GM10266 (cell line): ENCODE measurements around the gene ATF7IP2.

ENCODE experiments used
- DNase-seq: peaks from one replicate; pipeline ENCODE4 v3.0.0; 2012; ENCODE audit errors: extremely low spot score
- TF ChIP-seq, protein P1 (sequence below): IDR thresholded peaks from 2 replicates; pipeline ENCODE4 v1.5.1; 2012; ENCODE audit warnings: mild to moderate bottlenecking, low read depth; ENCODE audit not compliant: control insufficient read depth, insufficient read depth; ENCODE audit errors: missing control alignments

ATF7IP2 gene

DNA sequence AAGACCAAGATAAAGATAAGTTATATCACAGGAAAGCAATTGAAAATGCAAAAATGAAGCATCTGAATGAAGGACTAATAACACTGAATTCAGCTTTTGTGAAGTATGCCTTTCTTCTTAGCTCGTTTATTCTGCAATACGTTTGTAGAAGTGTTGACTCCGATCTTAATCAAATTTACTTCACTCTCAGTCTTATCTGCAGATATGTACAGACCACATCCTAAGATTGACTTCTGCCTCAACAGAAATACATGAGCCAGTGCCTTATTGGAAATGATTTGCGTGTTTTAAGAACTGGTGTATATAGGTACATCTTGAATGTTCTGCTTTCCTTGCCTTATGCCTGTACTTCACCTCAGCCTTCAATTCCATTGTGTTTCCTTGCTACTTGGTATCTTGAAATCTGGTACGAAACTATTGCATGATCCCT is 1.3 kb downstream of the ATF7IP2 start:
- no peak for DNase-seq

DNA sequence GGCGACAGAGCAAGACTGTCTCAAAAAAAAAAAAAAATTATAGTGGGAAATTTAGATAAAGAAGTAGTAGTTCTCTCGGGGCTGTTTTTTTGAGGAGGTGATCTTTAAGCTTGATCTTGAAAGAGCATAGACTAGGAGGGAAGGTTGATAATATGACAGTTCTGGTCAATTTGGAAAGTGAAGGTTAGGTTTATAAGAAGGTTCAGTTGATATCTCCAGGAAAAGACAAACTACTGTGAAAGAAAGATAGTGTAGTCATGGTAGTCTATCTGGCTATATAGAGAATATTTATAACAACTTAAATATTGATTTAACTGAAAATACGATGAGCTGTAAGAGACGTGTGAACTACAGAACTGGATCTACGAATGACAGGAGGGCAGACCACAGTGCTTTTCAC is 3.1 kb downstream of the ATF7IP2 start:
- DNase-seq, result no peak
- TF ChIP-seq, protein P1, sequence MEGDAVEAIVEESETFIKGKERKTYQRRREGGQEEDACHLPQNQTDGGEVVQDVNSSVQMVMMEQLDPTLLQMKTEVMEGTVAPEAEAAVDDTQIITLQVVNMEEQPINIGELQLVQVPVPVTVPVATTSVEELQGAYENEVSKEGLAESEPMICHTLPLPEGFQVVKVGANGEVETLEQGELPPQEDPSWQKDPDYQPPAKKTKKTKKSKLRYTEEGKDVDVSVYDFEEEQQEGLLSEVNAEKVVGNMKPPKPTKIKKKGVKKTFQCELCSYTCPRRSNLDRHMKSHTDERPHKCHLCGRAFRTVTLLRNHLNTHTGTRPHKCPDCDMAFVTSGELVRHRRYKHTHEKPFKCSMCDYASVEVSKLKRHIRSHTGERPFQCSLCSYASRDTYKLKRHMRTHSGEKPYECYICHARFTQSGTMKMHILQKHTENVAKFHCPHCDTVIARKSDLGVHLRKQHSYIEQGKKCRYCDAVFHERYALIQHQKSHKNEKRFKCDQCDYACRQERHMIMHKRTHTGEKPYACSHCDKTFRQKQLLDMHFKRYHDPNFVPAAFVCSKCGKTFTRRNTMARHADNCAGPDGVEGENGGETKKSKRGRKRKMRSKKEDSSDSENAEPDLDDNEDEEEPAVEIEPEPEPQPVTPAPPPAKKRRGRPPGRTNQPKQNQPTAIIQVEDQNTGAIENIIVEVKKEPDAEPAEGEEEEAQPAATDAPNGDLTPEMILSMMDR, result no peak

More for the DNA sequence above, 1.3 kb downstream of the ATF7IP2 start:
- TF ChIP-seq, protein P1, result no peak

DNA sequence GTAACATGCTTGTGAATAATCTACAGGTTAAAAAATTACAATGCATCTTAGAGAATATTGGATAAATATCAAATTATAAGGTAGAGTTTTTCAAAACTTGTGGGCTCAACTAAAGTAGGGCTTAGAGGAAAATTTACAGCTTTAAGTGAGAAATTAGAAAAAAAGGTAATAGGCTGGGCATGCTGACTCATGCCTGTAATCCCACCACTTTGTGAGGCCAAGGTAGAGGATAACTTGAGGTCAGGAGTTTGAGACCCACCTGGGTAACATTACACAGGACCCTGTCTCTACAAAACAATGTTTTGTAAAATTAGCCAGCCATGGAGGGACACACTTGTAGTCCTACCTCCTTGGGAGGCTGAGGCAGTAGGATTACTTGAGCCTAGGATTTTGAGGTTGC is 4.5 kb downstream of the ATF7IP2 start:
- TF ChIP-seq, protein P1, result no peak
- no peak for DNase-seq

DNA sequence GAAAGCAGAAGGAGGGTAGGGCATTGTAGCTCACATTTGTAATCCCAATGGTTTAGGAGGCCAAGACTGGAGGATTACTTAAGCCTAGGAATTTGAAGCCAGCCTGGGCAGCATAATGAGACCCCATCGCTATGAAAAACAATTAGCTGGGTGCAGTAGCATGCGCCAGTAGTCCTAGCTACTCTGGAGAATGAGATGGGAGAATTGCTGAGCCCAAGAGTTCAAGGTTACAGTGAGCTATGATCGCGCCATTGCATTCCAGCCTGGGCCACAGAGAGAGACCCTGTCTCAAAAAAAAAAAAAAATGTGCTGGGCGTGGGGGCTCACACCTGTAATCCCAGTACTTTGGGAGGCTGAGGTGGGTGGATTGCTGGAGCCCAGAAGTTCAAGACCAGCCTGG is 5.0 kb downstream of the ATF7IP2 start:
- no peak for DNase-seq
- TF ChIP-seq, protein P1, result no peak

DNA sequence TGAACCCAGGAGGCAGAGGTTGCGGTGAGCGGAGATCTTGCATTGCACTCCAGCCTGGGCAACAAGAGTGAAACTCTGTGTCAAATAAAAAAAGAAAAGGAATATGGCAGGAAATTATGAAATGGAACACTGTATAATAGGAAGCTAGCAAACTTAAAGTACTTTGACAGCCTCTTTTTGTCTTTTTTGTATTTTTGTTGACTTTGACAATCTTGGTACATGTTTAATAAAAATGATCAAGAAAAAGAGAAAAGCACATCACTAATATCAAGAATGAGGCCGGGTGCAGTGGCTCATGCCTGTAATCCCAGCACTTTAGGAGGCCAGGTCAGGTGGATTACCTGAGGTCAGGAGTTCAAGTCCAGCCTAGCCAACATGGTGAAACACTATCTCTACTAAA is 5.5 kb downstream of the ATF7IP2 start:
- TF ChIP-seq, protein P1, result no peak
- no peak for DNase-seq

DNA sequence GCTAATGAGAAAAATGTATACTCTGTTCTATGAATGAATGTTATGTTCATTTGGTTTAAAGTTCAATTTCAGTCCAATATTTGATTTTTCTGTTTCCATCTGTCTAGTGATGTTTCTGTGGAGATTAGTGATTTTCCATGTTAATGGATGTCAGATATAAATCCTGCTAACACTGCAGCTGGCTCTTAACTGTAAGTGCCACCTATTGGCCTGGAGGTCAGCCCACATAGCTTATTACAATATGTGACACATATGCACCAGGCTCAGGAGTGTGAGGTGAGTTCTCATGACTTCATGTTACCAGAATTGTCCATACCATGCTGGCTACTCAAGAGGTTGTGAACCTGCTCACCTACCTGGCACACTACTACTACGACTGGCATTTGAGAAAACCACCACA is 17.1 kb downstream of the ATF7IP2 start:
- TF ChIP-seq, protein P1, result no peak
- DNase-seq, result no peak

DNA sequence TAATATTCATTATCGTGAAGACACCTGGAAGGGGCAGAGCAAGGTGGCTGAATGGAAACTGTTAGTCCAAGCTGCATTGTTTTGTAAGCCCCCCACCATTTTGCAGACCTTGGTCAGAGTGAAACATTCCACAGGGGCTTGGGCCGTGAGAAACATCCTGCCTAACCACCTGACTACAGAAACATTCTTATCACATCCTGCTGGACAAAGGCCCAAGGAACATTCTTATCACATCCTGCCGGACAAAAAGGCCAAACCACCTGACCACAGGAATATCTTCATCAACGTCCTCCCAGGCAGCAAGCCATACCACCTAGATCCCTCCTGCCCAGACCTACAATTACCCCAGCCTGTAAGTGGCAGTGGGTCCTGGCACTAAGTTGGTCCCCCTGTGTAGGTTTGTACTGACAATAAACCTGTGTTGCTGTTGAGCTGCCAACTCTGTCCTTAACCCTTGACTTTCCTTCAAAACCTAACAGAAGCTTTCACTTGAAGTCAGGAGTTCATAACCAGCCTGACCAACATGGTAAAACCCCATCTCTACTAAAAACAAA is 19.6 kb downstream of the ATF7IP2 start:
- TF ChIP-seq, protein P1, result no peak
- no peak for DNase-seq
